VCaP (cell line): ENCODE results near the gene TSFM.

Experiments used
- H3K27ac ChIP-seq: fragments of 450-650 bp; 2 replicates; pipeline ENCODE4 v1.5.1; 2017
- CTCF ChIP-seq: fragments of 450-650 bp; conservative IDR thresholded peaks from 2 replicates; pipeline ENCODE4 v1.5.1; 2017; ENCODE audit warnings: mild to moderate bottlenecking, moderate library complexity

TSFM gene

GRCh38 chr12:57765698-57766463 is 16.7 kb upstream of the TSFM start:
- no peak for TF ChIP-seq CTCF
- peak overlapping the region; percentile 56 for H3K27ac ChIP-seq

GRCh38 chr12:57766464-57767304 is 15.9 kb upstream of the TSFM start, which contains the start of gene CYP27B1:
Gene CYP27B1, minus strand, starts transcription at chr12:57767078. Its CDS starts 37 bp downstream, at chr12:57767041.
- peak within 1 kb of the TSS; percentile 56 for H3K27ac ChIP-seq
- no peak for TF ChIP-seq CTCF

GRCh38 chr12:57767305-57767698 is 15.3 kb upstream of the TSFM start:
- TF ChIP-seq CTCF, result no peak

GRCh38 chr12:57767876-57768275 is 14.7 kb upstream of the TSFM start:
- TF ChIP-seq CTCF, result no peak
- no peak overlapping the region for H3K27ac ChIP-seq

More at GRCh38 chr12:57767305-57767698, 15.3 kb upstream of the TSFM start:
- H3K27ac ChIP-seq, result peak overlapping the region; percentile 56; the same call in 1 of the 2 replicates

GRCh38 chr12:57769594-57769993 is 13.0 kb upstream of the TSFM start:
- no peak for TF ChIP-seq CTCF
- no peak overlapping the region for H3K27ac ChIP-seq

- TF ChIP-seq CTCF, result no peak
- peak overlapping the region; percentile 98 for H3K27ac ChIP-seq
Observed at GRCh38 chr12:57770734-57771133, 11.9 kb upstream of the TSFM start.

GRCh38 chr12:57771236-57771872 is 11.2 kb upstream of the TSFM start:
- H3K27ac ChIP-seq, result peak overlapping the region; percentile 98
- no peak for TF ChIP-seq CTCF
